ENCODE measurements around the gene FBXL5. TPM values are rescaled to one million over a fixed set of nuclear protein-coding genes. Genes with fewer than 3 reads are reported as not detected.

FBXL5 gene
- total RNA-seq, 1 donor: 107 TPM

DNA sequence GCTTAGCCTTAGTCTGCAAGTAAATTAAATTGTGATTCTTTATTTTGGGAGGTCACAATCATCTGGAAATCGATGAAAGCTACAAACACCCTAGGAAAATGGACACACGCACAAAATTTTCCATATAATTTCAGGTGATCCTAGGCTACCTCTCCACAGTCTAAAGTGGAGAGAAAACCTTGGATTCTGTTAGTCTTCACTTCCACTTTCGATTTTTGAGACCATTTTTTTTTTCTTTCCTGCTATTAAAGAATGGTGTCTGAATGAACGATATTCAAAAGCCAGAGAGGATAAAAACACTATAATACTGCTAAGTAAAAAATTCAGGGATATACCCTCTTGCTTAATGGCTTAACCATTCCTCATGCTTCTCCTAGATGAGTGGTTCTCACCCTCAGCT, 1.7 kb downstream of the FBXL5 start:
- peak overlapping the region; percentile 84 for H3K4me3 ChIP-seq (ENCODE audit: low read depth, low read length)
- TF ChIP-seq, protein P1, sequence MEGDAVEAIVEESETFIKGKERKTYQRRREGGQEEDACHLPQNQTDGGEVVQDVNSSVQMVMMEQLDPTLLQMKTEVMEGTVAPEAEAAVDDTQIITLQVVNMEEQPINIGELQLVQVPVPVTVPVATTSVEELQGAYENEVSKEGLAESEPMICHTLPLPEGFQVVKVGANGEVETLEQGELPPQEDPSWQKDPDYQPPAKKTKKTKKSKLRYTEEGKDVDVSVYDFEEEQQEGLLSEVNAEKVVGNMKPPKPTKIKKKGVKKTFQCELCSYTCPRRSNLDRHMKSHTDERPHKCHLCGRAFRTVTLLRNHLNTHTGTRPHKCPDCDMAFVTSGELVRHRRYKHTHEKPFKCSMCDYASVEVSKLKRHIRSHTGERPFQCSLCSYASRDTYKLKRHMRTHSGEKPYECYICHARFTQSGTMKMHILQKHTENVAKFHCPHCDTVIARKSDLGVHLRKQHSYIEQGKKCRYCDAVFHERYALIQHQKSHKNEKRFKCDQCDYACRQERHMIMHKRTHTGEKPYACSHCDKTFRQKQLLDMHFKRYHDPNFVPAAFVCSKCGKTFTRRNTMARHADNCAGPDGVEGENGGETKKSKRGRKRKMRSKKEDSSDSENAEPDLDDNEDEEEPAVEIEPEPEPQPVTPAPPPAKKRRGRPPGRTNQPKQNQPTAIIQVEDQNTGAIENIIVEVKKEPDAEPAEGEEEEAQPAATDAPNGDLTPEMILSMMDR (IDR thresholded peaks at IDR 0.05; ENCODE audit: insufficient read depth, low read length): no peak
- no peak for DNase-seq (ENCODE audit: low read depth)

- DNase-seq (ENCODE audit: low read depth): peak; percentile 53
- TF ChIP-seq, protein P1 (IDR thresholded peaks at IDR 0.05; ENCODE audit: insufficient read depth, low read length): no peak
- peak overlapping the region; percentile 84 for H3K4me3 ChIP-seq (ENCODE audit: low read depth, low read length)
Observed at GRCh38 chr4:15652841-15653240, 2.3 kb downstream of the FBXL5 start.

- peak; percentile 38 for DNase-seq (ENCODE audit: low read depth)
- TF ChIP-seq, protein P1 (IDR thresholded peaks at IDR 0.05; ENCODE audit: insufficient read depth, low read length): no peak
- H3K4me3 ChIP-seq (ENCODE audit: low read depth, low read length): peak overlapping the region; percentile 84
Observed at GRCh38 chr4:15652191-15652590, 3.0 kb downstream of the FBXL5 start.

GRCh38 chr4:15651676-15652075, 3.5 kb downstream of the FBXL5 start:
- no peak for DNase-seq (ENCODE audit: low read depth)
- H3K4me3 ChIP-seq (ENCODE audit: low read depth, low read length): peak overlapping the region; percentile 22
- TF ChIP-seq, protein P1 (IDR thresholded peaks at IDR 0.05; ENCODE audit: insufficient read depth, low read length): no peak

GRCh38 chr4:15649914-15650545, 5.1 kb downstream of the FBXL5 start:
- no peak overlapping the region for H3K4me3 ChIP-seq (ENCODE audit: low read depth, low read length)
- TF ChIP-seq, protein P1 (IDR thresholded peaks at IDR 0.05; ENCODE audit: insufficient read depth, low read length): peak; percentile 65
- peak; percentile 65 for DNase-seq (ENCODE audit: low read depth)

GRCh38 chr4:15648600-15648999, 6.6 kb downstream of the FBXL5 start:
- no peak for DNase-seq (ENCODE audit: low read depth)
- TF ChIP-seq, protein P1 (IDR thresholded peaks at IDR 0.05; ENCODE audit: insufficient read depth, low read length): no peak
- no peak overlapping the region for H3K4me3 ChIP-seq (ENCODE audit: low read depth, low read length)

GRCh38 chr4:15638418-15638817, 16.7 kb downstream of the FBXL5 start:
- DNase-seq (ENCODE audit: low read depth): no peak
- TF ChIP-seq, protein P1 (IDR thresholded peaks at IDR 0.05; ENCODE audit: insufficient read depth, low read length): no peak
- H3K4me3 ChIP-seq (ENCODE audit: low read depth, low read length): no peak overlapping the region

Measured in fibroblast of the aortic adventitia (primary cell).